Spleen (tissue), 11 donors: ENCODE measurements around the gene KLHDC7B. TPM values are rescaled to one million over a fixed set of nuclear protein-coding genes. Genes with fewer than 3 reads are reported as not detected.
"Not testable (repeated sequence)": the region's sequence is repeated elsewhere in the genome, so short reads cannot be mapped to it uniquely, and the experiment has no call there.

ENCODE experiments used
- DNase-seq: peaks from one replicate; pipeline ENCODE4 v3.0.0-alpha.2; 2020
- H3K27ac ChIP-seq, 8 donors: fragments of 200-600 bp; sonication (generic) in 7 of 8; 1 replicate in 4 of 8; 2 replicates in 4 of 8; pipeline versions ENCODE4 v1.5.0 to v1.8.0; 2016 to 2021; ENCODE audit warnings: inconsistent platforms in 4 of 8, mild to moderate bottlenecking in 4 of 8, moderate library complexity in 1 of 8
- H3K27me3 ChIP-seq, 7 donors: fragments of 200-600 bp; sonication (generic) in 6 of 7; replicated peaks in 1 of 7; 1 replicate in 4 of 7; 2 replicates in 3 of 7; pipeline versions ENCODE4 v1.5.0 to v1.8.0; 2016 to 2021; ENCODE audit warnings: inconsistent platforms in 3 of 7, mild to moderate bottlenecking in 1 of 7
- H3K36me3 ChIP-seq, 6 donors: fragments of 200-600 bp; sonication (generic) in 5 of 6; 1 replicate in 4 of 6; 2 replicates in 2 of 6; pipeline versions ENCODE4 v1.5.0 to v1.8.0; 2016 to 2021; ENCODE audit warnings: inconsistent platforms in 2 of 6
- H3K4me1 ChIP-seq, 6 donors: fragments of 200-600 bp; sonication (generic) in 5 of 6; 1 replicate in 3 of 6; 2 replicates in 3 of 6; pipeline versions ENCODE4 v1.5.0 to v1.8.0; 2016 to 2021; ENCODE audit warnings: inconsistent platforms in 3 of 6
- H3K4me3 ChIP-seq, 8 donors: fragments of 200-600 bp; sonication (generic) in 7 of 8; 1 replicate in 4 of 8; 2 replicates in 4 of 8; pipeline versions ENCODE4 v1.5.0 to v1.8.0; 2016 to 2021; ENCODE audit warnings: inconsistent platforms in 4 of 8, mild to moderate bottlenecking in 4 of 8, moderate library complexity in 2 of 8
- H3K9me3 ChIP-seq, 8 donors: fragments of 200-600 bp; sonication (generic) in 7 of 8; 1 replicate in 4 of 8; 2 replicates in 4 of 8; pipeline versions ENCODE4 v1.5.0 to v1.8.0; 2016 to 2021; ENCODE audit warnings: inconsistent platforms in 4 of 8
- CTCF ChIP-seq, 11 experiments: fragments of 200-600 bp in 7 of 11; fragments of 450-650 bp in 4 of 11; sonication (generic) in 4 of 11; IDR thresholded peaks in 8 of 11; conservative IDR thresholded peaks in 3 of 11; 1 replicate in 7 of 11; 2 replicates in 4 of 11; pipeline versions ENCODE4 v1.4.0 to v1.8.0; 2016 to 2021; ENCODE audit warnings: antibody characterized with exemption in 11 of 11, inconsistent platforms in 4 of 11, mild to moderate bottlenecking in 1 of 11
- POLR2A ChIP-seq, 3 donors: fragments of 450-650 bp; IDR thresholded peaks; one replicate each; pipeline ENCODE4 v1.5.1; 2017; ENCODE audit warnings: antibody characterized with exemption in 3 of 3, mild to moderate bottlenecking in 1 of 3
- POLR2AphosphoS5 ChIP-seq, 3 donors: sonication (generic); formaldehyde crosslinking; IDR thresholded peaks; one replicate each; pipeline ENCODE4 v1.5.1; 2017; ENCODE audit warnings: antibody characterized with exemption in 3 of 3
- WGBS, 5 donors: extraction: QIAGEN DNeasy Blood & Tissue Kit in 3 of 5; methylation state at CpG; one replicate each; pipeline versions ENCODE4 v1.1.5 to v1.1.7; 2013 to 2018; 5-methylcytosine and 5-hydroxymethylcytosine counted together
- intact Hi-C: fragments of 100-400 bp; cut with DNase I; formaldehyde crosslinking; loops from one replicate; pipeline ENCODE4 v1.15.0; 2023; ENCODE audit warnings: low total_unique reads
- polyA plus RNA-seq, 3 donors: library from polyadenylated mRNA; stranded (reverse); fragments of 200-250 nt; gene quantifications; one replicate each; pipeline ENCODE4 v1.2.1, GENCODE V29; 2013
- total RNA-seq, 7 donors: library from RNA; depleted of rRNA in 3 of 7; stranded (reverse); fragments of >200 nt in 3 of 7; fragmentation: NEBNext Ultra II Directional in 4 of 7; extraction: Animal tissue kit (Norgen Biotek cat#: 25700) in 4 of 7; gene quantifications; one replicate each; pipeline versions ENCODE4 v1.1.0 to v1.2.1, GENCODE V29; 2016 to 2021
- donor health status: healthy with polysubstance abuse.
- donor health status: DM: no; HTN: no; CAD: no; lungs with moderate emphysema.
- donor health status: DM: no; HTN: no; CAD: no.
- donor health status: Bipolar disorder and iron deficiency.
- donor health status: healthy.
- donor health status: DM: no; HTN: no; CAD: no.
- donor health status: DM: yes; HTN: yes; CAD: no.

The KLHDC7B gene
- total and polyA plus RNA-seq, 10 donors: 2.6 to 5.0 (median 3.4) TPM

- Histone ChIP-seq H3K27ac (peak overlapping the region; percentile 97 to 100 (median 99)), H3K36me3 (peaks cover 0 to 18% (median 0%) of the 10 kb centered on the region in 6 donors), H3K4me3 (peak overlapping the region; percentile 50 to 97 (median 64)), H3K27me3 (no peaks in the 10 kb centered on the region), H3K9me3 (no peaks in the 10 kb centered on the region), H3K4me1 (peaks cover 13 to 99% (median 70%) of the 10 kb centered on the region in 6 donors)
- WGBS, 5 donors: 3 to 4% (median 4%) methylated on average over 46 to 56 of the region's 56 CpGs
- intact Hi-C loops: no loop called here
- TF ChIP-seq POLR2A (IDR thresholded peaks at IDR 0.05): peak in 1 of 3 donors; percentile 1
- TF ChIP-seq POLR2AphosphoS5 (IDR thresholded peaks at IDR 0.05): peak; percentile 55 to 72 (median 63)
- no peak for TF ChIP-seq CTCF (IDR thresholded peaks at IDR 0.05 in 8 of 11, conservative IDR thresholded peaks at IDR 0.05 in 3 of 11)
- DNase-seq: peak; percentile 92
Measured at GRCh38 chr22:50531962-50532674, 13.6 kb upstream of the KLHDC7B start.

GRCh38 chr22:50532824-50533796 lies 12.6 kb upstream of the KLHDC7B start:
- peaks cover 0 to 13% (median 0%) of the 10 kb centered on the region in 6 donors for H3K36me3 ChIP-seq
- DNase-seq: peak; percentile 72
- H3K4me3 ChIP-seq: peak overlapping the region in 1 of 8 donors; percentile 87
- H3K4me1 ChIP-seq: peaks cover 15 to 99% (median 70%) of the 10 kb centered on the region in 6 donors
- 61 to 85% (median 82%) methylated on average over 19 of the region's 19 CpGs for WGBS, 5 donors
- no peaks in the 10 kb centered on the region for H3K27me3 ChIP-seq
- TF ChIP-seq POLR2AphosphoS5 (IDR thresholded peaks at IDR 0.05): no peak
- no peak for TF ChIP-seq POLR2A (IDR thresholded peaks at IDR 0.05)
- TF ChIP-seq CTCF (IDR thresholded peaks at IDR 0.05 in 8 of 11, conservative IDR thresholded peaks at IDR 0.05 in 3 of 11): no peak
- H3K27ac ChIP-seq: peak overlapping the region; percentile 97 to 100 (median 99)
- intact Hi-C loops: no loop called here
- H3K9me3 ChIP-seq: no peaks in the 10 kb centered on the region

- peak overlapping the region; percentile 22 to 100 (median 99) for H3K27ac ChIP-seq
- H3K27me3 ChIP-seq, intact Hi-C loops, DNase-seq, H3K36me3 ChIP-seq, H3K9me3 ChIP-seq: not testable (repeated sequence)
- H3K4me1 ChIP-seq: peaks cover 18 to 99% (median 71%) of the 10 kb centered on the region in 6 donors
- H3K4me3 ChIP-seq: peak overlapping the region in 1 of 8 donors; percentile 27
- TF ChIP-seq POLR2AphosphoS5 (IDR thresholded peaks at IDR 0.05) (peak in 2 of 3 donors; percentile 61 to 62), POLR2A (IDR thresholded peaks at IDR 0.05) (peak in 1 of 3 donors; percentile 18)
- 40 to 64% (median 50%) methylated on average over 21 of the region's 21 CpGs for WGBS, 5 donors
Measured at GRCh38 chr22:50533856-50534711, 11.6 kb upstream of the KLHDC7B start.

GRCh38 chr22:50535113-50535512 lies 10.6 kb upstream of the KLHDC7B start:
- WGBS, 5 donors: 65 to 82% (median 73%) methylated on average over 7 to 8 of the region's 8 CpGs
- Histone ChIP-seq H3K4me3 (no peak overlapping the region), H3K36me3 (no peaks in the 10 kb centered on the region), H3K27me3 (no peaks in the 10 kb centered on the region), H3K9me3 (no peaks in the 10 kb centered on the region), H3K4me1 (peaks cover 24 to 100% (median 72%) of the 10 kb centered on the region in 6 donors), H3K27ac (peak overlapping the region; percentile 40 to 100 (median 99))
- intact Hi-C loops: no loop called here
- peak in 1 of 3 donors; percentile 13 for TF ChIP-seq POLR2AphosphoS5 (IDR thresholded peaks at IDR 0.05)
- no peak for TF ChIP-seq CTCF (IDR thresholded peaks at IDR 0.05 in 8 of 11, conservative IDR thresholded peaks at IDR 0.05 in 3 of 11)
- DNase-seq: no peak
